ENCODE data around the gene RND2. TPM values are rescaled to one million over a fixed set of nuclear protein-coding genes. Genes with fewer than 3 reads are reported as not detected.

The RND2 gene
- total RNA-seq, 1 donor from 2014 or later, result 75.8 TPM

DNA sequence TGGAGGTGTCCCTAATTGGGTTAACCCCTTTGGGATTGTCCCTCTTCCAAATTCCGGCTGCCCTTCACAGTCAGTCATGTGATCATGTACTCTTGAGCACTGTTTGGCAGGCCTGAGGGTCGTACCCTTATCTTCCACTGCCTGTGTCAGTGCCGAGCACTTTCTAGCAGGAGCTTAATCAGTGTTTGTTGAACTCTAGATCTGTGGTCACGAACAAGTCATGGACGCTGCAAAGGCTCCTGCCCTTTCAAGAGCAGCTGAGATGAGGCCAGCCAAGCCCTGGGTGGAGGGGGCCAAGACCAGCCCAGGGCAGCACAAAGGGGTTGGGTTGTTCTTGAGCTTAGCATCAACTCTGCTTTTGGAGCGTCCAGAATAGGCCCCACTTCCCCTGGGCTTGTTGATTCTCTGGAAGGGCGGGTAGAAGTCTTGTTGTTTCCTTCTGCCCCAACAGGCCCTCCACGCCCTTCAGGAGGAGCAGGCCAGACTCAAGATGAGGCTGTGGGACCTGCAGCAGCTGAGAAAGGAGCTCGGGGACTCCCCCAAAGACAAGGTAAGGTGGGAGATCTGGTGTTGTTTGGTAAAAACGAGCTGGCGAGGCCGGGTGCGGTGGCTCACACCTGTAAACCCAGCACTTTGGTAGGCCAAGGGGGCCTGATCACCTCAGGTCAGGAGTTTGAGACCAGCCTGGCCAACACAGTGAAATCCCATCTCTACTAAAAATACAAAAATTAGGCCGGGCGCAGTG, 13.1 kb upstream of the RND2 start:
- no peak for TF ChIP-seq CTCF (IDR thresholded peaks at IDR 0.05; ENCODE audit: partially characterized antibody, unreplicated experiment)
- H3K4me1 Mint-ChIP-seq (ENCODE audit: low read depth, unreplicated experiment), result no peaks in the 10 kb centered on the region
- peaks cover 11% of the 10 kb centered on the region for H3K27me3 Mint-ChIP-seq (ENCODE audit: unreplicated experiment)
- DNase-seq, result no peak
- H3K4me3 Mint-ChIP-seq (ENCODE audit: unreplicated experiment), result no peak overlapping the region
- H3K27ac Mint-ChIP-seq (ENCODE audit: unreplicated experiment), result no peak overlapping the region
- no peaks in the 10 kb centered on the region for H3K36me3 Mint-ChIP-seq (ENCODE audit: unreplicated experiment)
- H3K9me3 Mint-ChIP-seq (ENCODE audit: unreplicated experiment), result peaks cover 6% of the 10 kb centered on the region

DNA sequence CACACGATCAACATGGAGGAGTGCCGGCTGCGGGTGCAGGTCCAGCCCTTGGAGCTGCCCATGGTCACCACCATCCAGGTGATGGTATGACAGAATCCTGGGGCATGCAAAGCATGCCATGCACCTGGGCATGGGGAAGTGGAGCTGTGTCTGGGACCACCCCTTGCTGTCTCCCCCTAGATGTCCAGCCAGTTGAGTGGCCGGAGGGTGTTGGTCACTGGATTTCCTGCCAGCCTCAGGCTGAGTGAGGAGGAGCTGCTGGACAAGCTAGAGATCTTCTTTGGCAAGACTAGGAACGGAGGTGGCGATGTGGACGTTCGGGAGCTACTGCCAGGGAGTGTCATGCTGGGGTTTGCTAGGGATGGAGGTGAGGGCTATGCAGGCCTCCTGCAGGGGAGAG, 11.7 kb upstream of the RND2 start:
- Mint-ChIP-seq H3K27ac (ENCODE audit: unreplicated experiment) (peak overlapping the region; percentile 68), H3K27me3 (ENCODE audit: unreplicated experiment) (peaks cover 11% of the 10 kb centered on the region), H3K4me1 (ENCODE audit: low read depth, unreplicated experiment) (peaks cover 2% of the 10 kb centered on the region), H3K9me3 (ENCODE audit: unreplicated experiment) (peaks cover 6% of the 10 kb centered on the region), H3K36me3 (ENCODE audit: unreplicated experiment) (no peaks in the 10 kb centered on the region), H3K4me3 (ENCODE audit: unreplicated experiment) (no peak overlapping the region)
- no peak for DNase-seq
- no peak for TF ChIP-seq CTCF (IDR thresholded peaks at IDR 0.05; ENCODE audit: partially characterized antibody, unreplicated experiment)

GRCh38 chr17:43014020-43014648, 10.9 kb upstream of the RND2 start:
- Mint-ChIP-seq H3K4me1 (ENCODE audit: low read depth, unreplicated experiment) (peaks cover 9% of the 10 kb centered on the region), H3K4me3 (ENCODE audit: unreplicated experiment) (no peak overlapping the region), H3K9me3 (ENCODE audit: unreplicated experiment) (peaks cover 6% of the 10 kb centered on the region), H3K27me3 (ENCODE audit: unreplicated experiment) (peaks cover 14% of the 10 kb centered on the region), H3K36me3 (ENCODE audit: unreplicated experiment) (no peaks in the 10 kb centered on the region), H3K27ac (ENCODE audit: unreplicated experiment) (no peak overlapping the region)
- no peak for TF ChIP-seq CTCF (IDR thresholded peaks at IDR 0.05; ENCODE audit: partially characterized antibody, unreplicated experiment)
- no peak for DNase-seq

DNA sequence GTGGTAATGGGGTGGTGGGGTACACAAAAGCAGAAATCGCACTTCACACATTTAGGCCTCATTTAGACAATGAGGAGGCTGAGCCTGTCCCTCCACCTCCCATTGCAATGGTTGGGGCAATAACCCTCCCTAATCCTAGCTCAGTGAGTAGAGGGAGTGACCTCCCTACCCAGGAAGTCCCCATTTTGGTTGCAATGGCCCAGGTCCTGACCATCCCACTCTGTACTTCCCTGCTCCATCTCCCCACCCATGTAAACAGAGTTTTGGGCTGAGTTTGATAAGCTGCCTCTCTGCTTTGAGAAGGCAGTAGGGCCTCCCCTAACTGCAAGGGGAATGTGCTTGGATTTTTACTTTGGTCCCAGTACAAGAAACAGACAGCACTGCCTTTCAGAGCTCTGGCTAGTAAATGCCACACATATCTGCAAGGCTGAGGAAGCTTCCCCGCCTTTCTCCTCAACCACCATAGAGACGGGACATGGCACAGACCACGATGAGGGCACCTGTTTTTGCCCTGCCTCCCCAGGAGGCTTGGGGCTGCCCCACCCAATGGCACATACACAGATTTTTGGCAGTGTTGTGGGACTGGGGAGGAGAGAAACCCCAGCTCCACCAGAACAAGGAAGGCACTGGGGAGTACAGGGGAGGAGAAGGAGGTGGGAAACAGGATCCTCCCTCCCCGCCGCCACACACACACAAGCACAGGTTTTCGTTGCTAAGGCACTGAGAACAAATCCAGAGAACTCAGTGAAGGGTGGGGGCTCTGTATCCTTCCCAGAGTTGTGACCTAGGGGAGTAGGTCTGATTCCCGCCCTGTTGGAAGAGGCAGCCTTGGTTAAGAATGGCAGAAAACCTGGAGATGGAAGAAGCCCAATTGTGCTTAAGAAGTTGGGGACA, 10.1 kb upstream of the RND2 start:
- Mint-ChIP-seq H3K4me3 (ENCODE audit: unreplicated experiment) (no peak overlapping the region), H3K27ac (ENCODE audit: unreplicated experiment) (no peak overlapping the region), H3K36me3 (ENCODE audit: unreplicated experiment) (no peaks in the 10 kb centered on the region), H3K9me3 (ENCODE audit: unreplicated experiment) (peaks cover 7% of the 10 kb centered on the region), H3K4me1 (ENCODE audit: low read depth, unreplicated experiment) (peaks cover 15% of the 10 kb centered on the region), H3K27me3 (ENCODE audit: unreplicated experiment) (peaks cover 17% of the 10 kb centered on the region)
- TF ChIP-seq CTCF (IDR thresholded peaks at IDR 0.05; ENCODE audit: partially characterized antibody, unreplicated experiment), result no peak
- no peak for DNase-seq
